ENCODE results near the gene CNPY4.
A peak's percentile ranks its signal among the peaks of the same experiment; 100 is the strongest.

Gene CNPY4

GRCh38 chr7:100158229-100159098 is 39.0 kb downstream of the CNPY4 start, which contains the start of gene TRAPPC14:
Gene TRAPPC14, minus strand, starts transcription at chr7:100158723. Its CDS starts 224 bp downstream, at chr7:100158499.
- Histone ChIP-seq H3K4ac (ENCODE audit: low read depth in 1 of 2, low read length in 2 of 2) (peak within 1 kb of the TSS; percentile 49 to 76), H2BK5ac (ENCODE audit: low read depth, low read length, poor library complexity, severe bottlenecking) (peak within 1 kb of the TSS; percentile 71), H2AFZ (ENCODE audit: low read depth, low read length) (peak within 1 kb of the TSS; percentile 90), H2BK15ac (ENCODE audit: low read depth, poor library complexity, severe bottlenecking) (peak within 1 kb of the TSS; percentile 61), H3K23ac (ENCODE audit: low read length in 2 of 2) (peak within 1 kb of the TSS in 1 of 2 experiments; percentile 85), H3K27me3 (ENCODE audit: control insufficient read depth in 1 of 2, insufficient read depth in 1 of 2, low read length in 2 of 2) (peaks cover 0 to 5% of the 10 kb centered on the region in 2 experiments), H3K14ac (ENCODE audit: low read length in 2 of 2) (peak within 1 kb of the TSS; percentile 45 to 51), H3K18ac (ENCODE audit: low read depth in 1 of 2, low read length in 2 of 2) (peak within 1 kb of the TSS; percentile 87 to 95), H2AK5ac (ENCODE audit: low read length, severe bottlenecking) (peak within 1 kb of the TSS; percentile 10), H2BK120ac (ENCODE audit: low read depth, low read length) (peak within 1 kb of the TSS; percentile 71), H4K8ac (ENCODE audit: low read length) (peak within 1 kb of the TSS; percentile 96), H3K4me3 (ENCODE audit: insufficient read depth in 1 of 2, low read depth in 1 of 2, low read length in 2 of 2) (peak within 1 kb of the TSS; percentile 81 to 87), H3K27ac (ENCODE audit: low read length, poor library complexity, severe bottlenecking) (peak within 1 kb of the TSS; percentile 28), H3K4me2 (ENCODE audit: low read length, poor library complexity, severe bottlenecking) (peak within 1 kb of the TSS; percentile 80), H3K79me1 (replicated peaks; ENCODE audit: low read length, poor library complexity, severe bottlenecking) (peaks cover 18% of the 10 kb centered on the region), H3K9me3 (ENCODE audit: control insufficient read depth, low read length) (no peaks in the 10 kb centered on the region), H3K9ac (ENCODE audit: low read length) (peak within 1 kb of the TSS; percentile 87), H4K91ac (ENCODE audit: low read length) (peak within 1 kb of the TSS; percentile 57), H2BK12ac (ENCODE audit: low read length in 2 of 2) (peak within 1 kb of the TSS in 1 of 2 experiments; percentile 25), H3K36me3 (ENCODE audit: control insufficient read depth in 1 of 2, insufficient read depth in 2 of 2, low read depth in 1 of 2, low read length in 2 of 2) (peaks cover 33 to 34% of the 10 kb centered on the region in 2 experiments), H3K4me1 (ENCODE audit: control insufficient read depth, insufficient read depth, low read depth, low read length) (peaks cover 32% of the 10 kb centered on the region)
- DNase-seq: peak; percentile 84
- 3% methylated on average over 80 of the region's 87 CpGs for WGBS

DNA sequence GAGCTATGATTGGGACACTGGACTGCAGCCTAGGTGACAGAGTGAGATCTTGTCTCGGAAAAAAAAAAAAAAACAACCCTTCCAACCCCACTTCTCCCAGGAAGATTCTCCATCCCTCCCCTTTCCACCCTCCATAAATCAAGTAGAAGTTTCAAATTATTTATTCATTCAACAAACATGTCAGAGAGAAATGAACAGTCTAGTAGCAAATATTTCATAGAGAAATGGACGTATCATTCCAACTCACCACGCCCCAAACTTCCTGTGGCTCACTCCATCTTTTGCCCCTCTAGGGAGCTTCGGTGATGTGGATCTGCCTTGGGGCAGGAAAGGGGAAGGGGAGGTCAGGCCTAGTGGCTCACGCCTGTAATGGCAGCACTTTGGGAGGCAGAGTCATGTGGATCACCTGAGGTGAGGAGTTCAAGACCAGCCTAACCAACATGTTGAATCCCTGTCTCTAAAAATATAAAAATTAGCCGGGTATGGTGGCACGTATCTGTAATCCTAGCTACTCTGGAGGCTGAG is 39.7 kb downstream of the CNPY4 start:
- Histone ChIP-seq H3K4me2 (ENCODE audit: low read length, poor library complexity, severe bottlenecking) (peak overlapping the region; percentile 80), H3K18ac (ENCODE audit: low read depth in 1 of 2, low read length in 2 of 2) (peak overlapping the region in 1 of 2 experiments; percentile 95), H3K4me1 (ENCODE audit: control insufficient read depth, insufficient read depth, low read depth, low read length) (peaks cover 34% of the 10 kb centered on the region), H3K9me3 (ENCODE audit: control insufficient read depth, low read length) (no peaks in the 10 kb centered on the region), H3K14ac (ENCODE audit: low read length in 2 of 2) (no peak overlapping the region), H4K8ac (ENCODE audit: low read length) (peak overlapping the region; percentile 96), H2BK5ac (ENCODE audit: low read depth, low read length, poor library complexity, severe bottlenecking) (no peak overlapping the region), H3K79me1 (replicated peaks; ENCODE audit: low read length, poor library complexity, severe bottlenecking) (peaks cover 18% of the 10 kb centered on the region), H3K27me3 (ENCODE audit: control insufficient read depth in 1 of 2, insufficient read depth in 1 of 2, low read length in 2 of 2) (peaks cover 0 to 5% of the 10 kb centered on the region in 2 experiments), H2AK5ac (ENCODE audit: low read length, severe bottlenecking) (no peak overlapping the region), H3K27ac (ENCODE audit: low read length, poor library complexity, severe bottlenecking) (peak overlapping the region; percentile 28), H3K23ac (ENCODE audit: low read length in 2 of 2) (no peak overlapping the region), H2BK12ac (ENCODE audit: low read length in 2 of 2) (no peak overlapping the region), H3K4ac (ENCODE audit: low read depth in 1 of 2, low read length in 2 of 2) (peak overlapping the region in 1 of 2 experiments; percentile 32), H3K4me3 (ENCODE audit: insufficient read depth in 1 of 2, low read depth in 1 of 2, low read length in 2 of 2) (peak overlapping the region in 1 of 2 experiments; percentile 81), H2AFZ (ENCODE audit: low read depth, low read length) (no peak overlapping the region), H3K9ac (ENCODE audit: low read length) (peak overlapping the region; percentile 87), H2BK15ac (ENCODE audit: low read depth, poor library complexity, severe bottlenecking) (no peak overlapping the region), H4K91ac (ENCODE audit: low read length) (no peak overlapping the region), H3K36me3 (ENCODE audit: control insufficient read depth in 1 of 2, insufficient read depth in 2 of 2, low read depth in 1 of 2, low read length in 2 of 2) (peaks cover 26 to 27% of the 10 kb centered on the region in 2 experiments), H2BK120ac (ENCODE audit: low read depth, low read length) (peak overlapping the region; percentile 71)
- WGBS: 89% methylated on average over 5 of the region's 7 CpGs
- no peak for DNase-seq

DNA sequence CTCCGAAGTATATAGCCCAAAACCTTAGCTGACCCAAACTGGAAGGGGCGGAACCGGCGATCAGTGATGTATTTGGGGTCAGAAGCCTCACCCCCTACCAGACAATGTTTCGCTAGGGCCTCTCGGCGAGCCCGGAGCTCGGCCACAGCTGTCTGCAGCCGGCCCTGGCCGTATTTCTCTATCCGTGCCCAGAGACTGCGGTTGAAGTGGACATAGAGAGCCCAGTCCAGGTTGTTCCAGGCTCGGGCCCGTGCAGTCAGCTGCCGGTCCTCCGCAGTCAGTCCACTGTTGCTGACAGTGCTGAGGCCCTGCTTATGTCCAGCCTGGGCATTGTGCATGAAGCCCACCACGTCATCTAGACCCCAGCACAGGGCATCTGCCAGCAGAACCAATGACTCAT is 40.6 kb downstream of the CNPY4 start:
- Histone ChIP-seq H3K18ac (ENCODE audit: low read depth in 1 of 2, low read length in 2 of 2) (no peak overlapping the region), H3K4me1 (ENCODE audit: control insufficient read depth, insufficient read depth, low read depth, low read length) (peaks cover 29% of the 10 kb centered on the region), H2BK5ac (ENCODE audit: low read depth, low read length, poor library complexity, severe bottlenecking) (no peak overlapping the region), H3K36me3 (ENCODE audit: control insufficient read depth in 1 of 2, insufficient read depth in 2 of 2, low read depth in 1 of 2, low read length in 2 of 2) (peaks cover 20 to 21% of the 10 kb centered on the region in 2 experiments), H2BK120ac (ENCODE audit: low read depth, low read length) (no peak overlapping the region), H3K27ac (ENCODE audit: low read length, poor library complexity, severe bottlenecking) (no peak overlapping the region), H4K8ac (ENCODE audit: low read length) (no peak overlapping the region), H3K27me3 (ENCODE audit: control insufficient read depth in 1 of 2, insufficient read depth in 1 of 2, low read length in 2 of 2) (peaks cover 0 to 5% of the 10 kb centered on the region in 2 experiments), H3K4ac (ENCODE audit: low read depth in 1 of 2, low read length in 2 of 2) (no peak overlapping the region), H3K23ac (ENCODE audit: low read length in 2 of 2) (no peak overlapping the region), H3K14ac (ENCODE audit: low read length in 2 of 2) (no peak overlapping the region), H4K91ac (ENCODE audit: low read length) (no peak overlapping the region), H3K9me3 (ENCODE audit: control insufficient read depth, low read length) (no peaks in the 10 kb centered on the region), H2BK15ac (ENCODE audit: low read depth, poor library complexity, severe bottlenecking) (no peak overlapping the region), H3K4me3 (ENCODE audit: insufficient read depth in 1 of 2, low read depth in 1 of 2, low read length in 2 of 2) (no peak overlapping the region), H2AK5ac (ENCODE audit: low read length, severe bottlenecking) (peak overlapping the region; percentile 35), H3K4me2 (ENCODE audit: low read length, poor library complexity, severe bottlenecking) (no peak overlapping the region), H3K79me1 (replicated peaks; ENCODE audit: low read length, poor library complexity, severe bottlenecking) (peaks cover 17% of the 10 kb centered on the region), H3K9ac (ENCODE audit: low read length) (no peak overlapping the region), H2BK12ac (ENCODE audit: low read length in 2 of 2) (no peak overlapping the region), H2AFZ (ENCODE audit: low read depth, low read length) (no peak overlapping the region)
- DNase-seq: no peak
- WGBS: 95% methylated on average over 18 of the region's 18 CpGs

- WGBS: 74% methylated on average over 6 of the region's 6 CpGs
These were observed 43.6 kb downstream of the CNPY4 start for GRCh38 chr7:100163006-100163531.

More at GRCh38 chr7:100163006-100163531, 43.6 kb downstream of the CNPY4 start:
- Histone ChIP-seq H3K23ac (ENCODE audit: low read length in 2 of 2) (no peak overlapping the region), H3K4me2 (ENCODE audit: low read length, poor library complexity, severe bottlenecking) (no peak overlapping the region), H3K4ac (ENCODE audit: low read depth in 1 of 2, low read length in 2 of 2) (no peak overlapping the region), H2BK12ac (ENCODE audit: low read length in 2 of 2) (no peak overlapping the region), H3K4me3 (ENCODE audit: insufficient read depth in 1 of 2, low read depth in 1 of 2, low read length in 2 of 2) (no peak overlapping the region), H3K9me3 (ENCODE audit: control insufficient read depth, low read length) (no peaks in the 10 kb centered on the region), H3K36me3 (ENCODE audit: control insufficient read depth in 1 of 2, insufficient read depth in 2 of 2, low read depth in 1 of 2, low read length in 2 of 2) (no peaks in the 10 kb centered on the region), H3K9ac (ENCODE audit: low read length) (no peak overlapping the region), H3K79me1 (replicated peaks; ENCODE audit: low read length, poor library complexity, severe bottlenecking) (no peaks in the 10 kb centered on the region), H4K8ac (ENCODE audit: low read length) (no peak overlapping the region), H3K27me3 (ENCODE audit: control insufficient read depth in 1 of 2, insufficient read depth in 1 of 2, low read length in 2 of 2) (peaks cover 15 to 31% of the 10 kb centered on the region in 2 experiments), H2AK5ac (ENCODE audit: low read length, severe bottlenecking) (no peak overlapping the region), H4K91ac (ENCODE audit: low read length) (no peak overlapping the region), H2BK5ac (ENCODE audit: low read depth, low read length, poor library complexity, severe bottlenecking) (no peak overlapping the region), H2AFZ (ENCODE audit: low read depth, low read length) (no peak overlapping the region), H3K14ac (ENCODE audit: low read length in 2 of 2) (no peak overlapping the region), H3K4me1 (ENCODE audit: control insufficient read depth, insufficient read depth, low read depth, low read length) (peaks cover 19% of the 10 kb centered on the region), H2BK15ac (ENCODE audit: low read depth, poor library complexity, severe bottlenecking) (no peak overlapping the region), H3K27ac (ENCODE audit: low read length, poor library complexity, severe bottlenecking) (no peak overlapping the region), H2BK120ac (ENCODE audit: low read depth, low read length) (no peak overlapping the region), H3K18ac (ENCODE audit: low read depth in 1 of 2, low read length in 2 of 2) (no peak overlapping the region)
- no peak for DNase-seq
